HG02852 (cell line): ENCODE data around the gene RASD2.

Experiments used
- ATAC-seq: cut with Tn5 transposase; IDR thresholded peaks from one replicate; pipeline ENCODE4 v1.9.1; 2021; ENCODE audit warnings: mild to moderate bottlenecking, moderate library complexity; ENCODE audit not compliant: unreplicated experiment

RASD2 gene

GRCh38 chr22:35558031-35558430, 17.4 kb downstream of the RASD2 start:
- no peak for ATAC-seq

DNA sequence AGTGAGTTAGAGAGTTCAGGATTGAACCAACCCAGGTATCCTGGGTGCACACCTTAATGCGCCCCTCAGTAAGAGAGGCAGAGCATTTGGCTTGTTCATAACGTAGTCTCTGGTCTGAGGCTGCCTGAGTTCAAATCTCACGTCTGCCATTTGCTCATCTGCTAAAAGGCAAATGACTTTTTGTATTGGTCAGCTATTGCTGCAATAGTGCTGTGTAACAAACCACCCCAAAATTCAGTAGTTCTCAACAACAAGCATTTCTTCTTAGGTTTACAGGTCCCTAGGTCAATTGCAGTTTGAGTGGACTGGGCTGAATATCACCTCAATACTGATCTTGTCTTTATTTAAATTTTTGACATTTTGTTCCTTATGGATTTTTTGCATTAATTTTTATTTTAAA, 18.1 kb downstream of the RASD2 start:
- ATAC-seq: no peak

GRCh38 chr22:35559354-35560005, 18.8 kb downstream of the RASD2 start:
- no peak for ATAC-seq

- ATAC-seq: no peak
Measured at GRCh38 chr22:35560366-35560765, 19.7 kb downstream of the RASD2 start.

- ATAC-seq: no peak
Measured at GRCh38 chr22:35560824-35561223, 20.2 kb downstream of the RASD2 start.

- no peak for ATAC-seq
Measured at GRCh38 chr22:35561796-35562526, 21.3 kb downstream of the RASD2 start.

GRCh38 chr22:35563211-35563610, 22.6 kb downstream of the RASD2 start:
- no peak for ATAC-seq

GRCh38 chr22:35564975-35565867, 24.6 kb downstream of the RASD2 start:
- no peak for ATAC-seq

- ATAC-seq: no peak
Measured at GRCh38 chr22:35567351-35568141, 26.9 kb downstream of the RASD2 start.

GRCh38 chr22:35568751-35569739, 28.4 kb downstream of the RASD2 start:
- ATAC-seq: no peak

- ATAC-seq: no peak
Measured at GRCh38 chr22:35569916-35570315, 29.3 kb downstream of the RASD2 start.

- ATAC-seq: no peak
Measured at GRCh38 chr22:35570686-35571194, 30.1 kb downstream of the RASD2 start.

GRCh38 chr22:35572556-35572955, 31.9 kb downstream of the RASD2 start:
- ATAC-seq: no peak

GRCh38 chr22:35575116-35575748, 34.6 kb downstream of the RASD2 start:
- no peak for ATAC-seq

GRCh38 chr22:35576671-35577070, 36.0 kb downstream of the RASD2 start:
- ATAC-seq: no peak

DNA sequence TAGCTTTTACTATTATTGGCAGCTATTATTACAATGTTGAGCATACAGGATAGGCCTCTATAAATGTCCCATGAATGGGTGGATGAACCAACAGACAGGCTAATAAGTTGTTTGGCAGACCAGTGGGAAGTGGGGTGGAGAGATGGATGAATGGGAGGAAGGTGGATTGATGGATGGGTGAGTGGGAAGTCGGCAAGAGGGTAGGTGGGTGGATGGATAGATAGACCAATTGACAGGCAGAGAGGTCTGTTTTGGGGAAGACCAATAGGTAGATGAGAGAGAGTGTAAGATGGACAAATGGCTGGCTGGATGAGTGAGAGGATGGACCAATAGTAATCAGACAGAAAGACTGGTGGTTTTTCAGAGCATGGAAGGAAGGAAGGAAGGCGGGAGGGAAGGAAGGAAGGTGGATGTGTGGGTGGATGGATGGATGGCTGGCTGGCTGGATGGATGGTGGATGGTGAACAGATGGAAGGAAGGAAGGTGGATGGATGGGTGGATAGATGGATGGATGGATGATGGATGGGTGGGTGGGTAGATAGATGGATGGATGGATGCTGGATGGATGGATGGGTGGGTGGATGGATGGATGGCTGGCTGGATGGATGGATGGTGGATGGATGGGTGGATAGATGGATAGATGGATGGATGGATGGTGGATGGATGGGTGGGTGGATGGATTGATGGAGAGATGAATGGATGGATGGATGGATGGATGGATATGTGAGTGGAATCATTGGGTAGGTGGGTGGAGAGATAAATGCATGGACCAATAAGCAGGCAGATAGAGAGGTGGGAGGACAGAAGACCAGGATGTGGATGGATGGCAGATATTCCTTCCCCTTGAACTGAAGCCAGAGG, 37.4 kb downstream of the RASD2 start:
- no peak for ATAC-seq

DNA sequence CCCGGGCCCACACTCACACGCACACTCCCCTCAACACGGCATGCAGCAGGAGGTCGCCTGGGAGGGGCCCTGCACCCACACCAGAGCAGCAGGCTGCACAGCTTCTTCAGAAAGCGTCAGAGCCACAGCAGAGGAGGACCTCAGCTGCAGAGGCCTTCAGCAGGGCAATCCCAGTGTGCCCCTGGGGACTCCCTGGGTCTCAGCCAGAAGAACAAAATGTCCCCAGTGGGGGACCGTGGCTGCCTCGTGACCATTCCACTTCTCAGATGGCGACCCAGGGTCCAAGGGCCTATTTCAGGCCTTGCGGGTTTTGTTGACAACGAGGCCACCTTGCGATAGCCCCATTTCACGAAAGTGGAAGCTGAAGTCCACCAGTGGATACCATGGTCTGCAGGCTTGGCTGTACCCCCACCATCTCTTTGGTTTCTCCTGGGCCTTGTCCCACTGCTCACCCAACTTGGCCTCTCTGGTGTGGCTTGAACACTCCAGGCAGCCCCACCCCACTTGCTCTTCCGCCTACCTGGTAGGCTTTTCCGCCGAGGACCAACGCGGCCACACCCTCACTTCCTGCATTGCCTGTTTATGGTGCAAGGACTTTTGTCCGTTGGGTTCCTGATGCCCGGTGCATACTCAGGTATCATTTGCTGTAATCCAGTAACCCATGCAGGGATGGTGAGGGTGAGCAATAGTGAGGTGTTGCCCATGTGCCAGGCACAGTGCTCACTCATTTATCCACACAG, 38.4 kb downstream of the RASD2 start:
- no peak for ATAC-seq
